Peyer's patch (tissue), 4 donors: ENCODE measurements around the gene KCNT1. TPM values are rescaled to one million over a fixed set of nuclear protein-coding genes. Genes with fewer than 3 reads are reported as not detected.

Experiments
- DNase-seq, 3 donors: peaks; one replicate each; pipeline ENCODE4 v3.0.0-alpha.2; 2017 to 2019
- H3K27ac ChIP-seq, 4 donors: fragments of 200-600 bp; sonication (generic); one replicate each; pipeline ENCODE4 v1.5.1; 2016 to 2019
- H3K27me3 ChIP-seq, 2 donors: fragments of 200-600 bp; sonication (generic); one replicate each; pipeline ENCODE4 v1.5.1; 2019
- H3K36me3 ChIP-seq, 3 donors: fragments of 200-600 bp; sonication (generic); one replicate each; pipeline ENCODE4 v1.5.1; 2016 to 2019
- H3K4me1 ChIP-seq, 4 donors: fragments of 200-600 bp; sonication (generic); one replicate each; pipeline ENCODE4 v1.5.1; 2016 to 2019
- H3K4me3 ChIP-seq, 4 donors: fragments of 200-600 bp; sonication (generic); 1 replicate in 3 of 4; 2 replicates in 1 of 4; pipeline ENCODE4 v1.5.1; 2016 to 2019; ENCODE audit warnings: mild to moderate bottlenecking in 1 of 4
- H3K9me3 ChIP-seq, 4 donors: fragments of 200-600 bp; sonication (generic); one replicate each; pipeline ENCODE4 v1.5.1; 2016 to 2019; ENCODE audit warnings: mild to moderate bottlenecking in 1 of 4
- POLR2A ChIP-seq, 2 donors: fragments of 450-650 bp; IDR thresholded peaks; one replicate each; pipeline ENCODE4 v1.5.1; 2017; ENCODE audit warnings: antibody characterized with exemption in 2 of 2, mild to moderate bottlenecking in 2 of 2, moderate library complexity in 2 of 2
- total RNA-seq, 4 donors: library from RNA; depleted of rRNA; stranded (reverse); fragments of >200 nt; gene quantifications; one replicate each; pipeline ENCODE4 v1.1.0, GENCODE V29; 2016
- TF ChIP-seq, protein P1 (sequence below), 6 experiments: fragments of 450-650 bp in 4 of 6; fragments of 200-600 bp in 2 of 6; sonication (generic) in 1 of 6; IDR thresholded peaks; one replicate each; pipeline ENCODE4 v1.5.1; 2017 to 2019; ENCODE audit warnings: antibody characterized with exemption in 6 of 6, mild to moderate bottlenecking in 3 of 6, moderate library complexity in 1 of 6

KCNT1 gene
- total RNA-seq, 4 donors from 2014 or later = 0.27 TPM; not detected in 3

DNA sequence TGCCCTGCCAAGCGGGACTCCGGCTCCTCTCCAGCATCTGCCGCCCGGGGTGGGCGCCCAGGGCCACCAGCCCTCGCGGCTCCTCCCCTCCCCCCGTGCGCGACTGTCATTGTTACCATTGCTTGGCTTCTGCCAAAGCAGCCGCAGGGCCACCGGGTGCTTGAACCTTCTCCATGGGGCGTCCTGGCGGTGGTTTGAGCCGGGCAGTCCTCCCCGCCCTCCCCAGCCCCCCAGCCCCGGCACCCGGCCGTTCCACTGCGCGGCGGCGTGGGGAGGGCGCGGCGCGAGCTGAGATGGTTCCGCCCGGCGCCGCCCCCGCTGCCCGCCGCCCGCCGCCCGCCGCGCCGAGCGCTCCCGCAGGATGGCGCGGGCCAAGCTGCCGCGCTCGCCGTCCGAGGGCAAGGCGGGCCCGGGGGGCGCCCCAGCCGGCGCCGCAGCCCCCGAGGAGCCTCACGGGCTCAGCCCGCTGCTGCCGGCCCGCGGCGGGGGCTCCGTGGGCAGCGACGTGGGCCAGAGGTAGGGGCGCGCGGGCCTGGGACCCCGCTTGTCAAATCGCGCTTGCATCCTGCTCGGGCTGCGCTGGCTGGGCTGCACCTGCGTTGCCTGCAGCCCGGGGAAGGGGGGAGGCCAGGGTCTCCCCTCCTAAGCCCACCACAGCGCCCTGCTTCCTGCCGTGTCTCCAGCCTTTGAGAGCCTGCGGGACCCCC, 34.4 kb downstream of the KCNT1 start:
- Histone ChIP-seq H3K36me3 (no peaks in the 10 kb centered on the region), H3K27me3 (no peaks in the 10 kb centered on the region), H3K4me1 (no peaks in the 10 kb centered on the region), H3K4me3 (no peak overlapping the region), H3K27ac (no peak overlapping the region), H3K9me3 (no peaks in the 10 kb centered on the region)
- no peak for TF ChIP-seq POLR2A (IDR thresholded peaks at IDR 0.05)
- TF ChIP-seq, protein P1, sequence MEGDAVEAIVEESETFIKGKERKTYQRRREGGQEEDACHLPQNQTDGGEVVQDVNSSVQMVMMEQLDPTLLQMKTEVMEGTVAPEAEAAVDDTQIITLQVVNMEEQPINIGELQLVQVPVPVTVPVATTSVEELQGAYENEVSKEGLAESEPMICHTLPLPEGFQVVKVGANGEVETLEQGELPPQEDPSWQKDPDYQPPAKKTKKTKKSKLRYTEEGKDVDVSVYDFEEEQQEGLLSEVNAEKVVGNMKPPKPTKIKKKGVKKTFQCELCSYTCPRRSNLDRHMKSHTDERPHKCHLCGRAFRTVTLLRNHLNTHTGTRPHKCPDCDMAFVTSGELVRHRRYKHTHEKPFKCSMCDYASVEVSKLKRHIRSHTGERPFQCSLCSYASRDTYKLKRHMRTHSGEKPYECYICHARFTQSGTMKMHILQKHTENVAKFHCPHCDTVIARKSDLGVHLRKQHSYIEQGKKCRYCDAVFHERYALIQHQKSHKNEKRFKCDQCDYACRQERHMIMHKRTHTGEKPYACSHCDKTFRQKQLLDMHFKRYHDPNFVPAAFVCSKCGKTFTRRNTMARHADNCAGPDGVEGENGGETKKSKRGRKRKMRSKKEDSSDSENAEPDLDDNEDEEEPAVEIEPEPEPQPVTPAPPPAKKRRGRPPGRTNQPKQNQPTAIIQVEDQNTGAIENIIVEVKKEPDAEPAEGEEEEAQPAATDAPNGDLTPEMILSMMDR (IDR thresholded peaks at IDR 0.05) = no peak
- DNase-seq = no peak

DNA sequence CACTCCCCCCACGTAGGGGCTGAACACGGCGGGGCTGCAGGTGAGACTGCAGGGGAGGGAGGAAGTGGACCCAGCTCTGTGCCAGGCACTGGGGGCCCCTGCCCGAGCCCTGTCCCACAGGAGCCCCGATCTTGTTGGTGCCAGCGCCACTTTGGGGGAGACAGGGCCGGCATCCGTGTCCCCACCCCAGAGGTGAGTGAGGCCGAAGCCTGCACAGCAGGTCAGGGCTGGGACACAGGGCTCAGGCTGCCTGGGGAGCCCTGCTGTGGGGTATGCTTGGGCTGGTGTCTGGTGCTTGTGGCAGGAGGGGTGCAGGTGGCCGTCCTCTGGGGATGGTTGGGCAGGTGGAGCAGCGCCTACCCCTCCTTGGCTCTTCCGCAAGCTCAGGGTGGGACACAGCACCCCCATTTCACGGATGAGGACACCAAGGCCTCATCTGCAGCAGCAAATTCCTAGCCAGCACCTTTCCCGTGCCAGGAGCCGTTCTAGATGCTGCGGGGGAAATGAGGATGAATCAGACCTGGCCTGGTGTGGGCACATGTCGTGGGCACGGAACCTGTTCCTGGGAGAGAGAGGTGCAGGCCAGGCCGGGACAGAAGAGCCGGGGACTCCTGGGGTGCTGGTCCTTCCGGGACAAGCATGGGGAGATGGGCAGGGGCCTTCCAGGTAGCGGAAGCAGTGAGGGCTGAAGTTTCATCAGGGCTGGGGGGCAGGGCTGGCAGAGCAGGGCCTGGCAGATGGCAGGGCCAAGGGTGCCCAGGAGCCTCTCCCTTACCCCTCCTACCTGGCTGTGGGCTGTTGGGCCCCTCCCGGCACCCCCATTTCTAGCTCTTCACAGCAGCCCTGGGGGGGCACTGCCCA, 35.2 kb downstream of the KCNT1 start:
- no peaks in the 10 kb centered on the region for H3K4me1 ChIP-seq
- H3K27me3 ChIP-seq = no peaks in the 10 kb centered on the region
- DNase-seq = no peak
- TF ChIP-seq POLR2A (IDR thresholded peaks at IDR 0.05) = no peak
- TF ChIP-seq, protein P1 (IDR thresholded peaks at IDR 0.05) = no peak
- H3K9me3 ChIP-seq = no peaks in the 10 kb centered on the region
- H3K27ac ChIP-seq = no peak overlapping the region
- H3K36me3 ChIP-seq = no peaks in the 10 kb centered on the region
- H3K4me3 ChIP-seq = no peak overlapping the region

DNA sequence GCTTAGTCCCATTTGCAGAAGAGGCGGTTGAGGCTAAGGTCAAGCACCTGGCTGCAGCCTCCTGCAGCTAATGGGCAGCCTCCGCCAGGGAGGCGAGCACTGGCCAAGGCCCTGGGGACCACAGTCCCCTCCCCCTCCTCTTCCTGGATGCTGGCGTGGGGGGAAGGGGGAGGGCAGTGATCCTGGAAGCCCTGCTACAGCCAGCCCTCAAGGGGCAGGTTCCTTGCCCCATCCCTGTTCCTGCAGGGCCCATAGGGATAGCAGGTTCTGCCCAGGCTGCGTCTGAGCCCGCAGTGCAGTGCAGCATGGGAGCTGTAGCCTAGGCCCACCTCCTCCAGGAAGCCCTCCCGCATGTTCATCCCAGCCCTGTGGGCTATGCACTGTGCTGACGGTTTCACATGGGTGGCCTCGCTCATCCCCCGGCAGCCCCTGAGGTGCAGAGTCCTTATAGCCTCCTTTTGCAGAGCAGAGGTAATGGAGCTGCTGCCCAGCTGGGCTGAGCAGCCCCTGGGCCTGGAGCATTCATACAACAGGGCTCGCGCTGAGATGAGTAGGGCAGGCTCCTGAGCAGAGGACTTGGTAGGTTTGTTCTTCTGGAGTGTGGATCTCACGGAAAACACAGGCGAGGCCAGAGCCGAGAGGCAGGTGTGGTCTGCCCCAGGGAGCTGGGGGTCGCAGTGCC, 36.0 kb downstream of the KCNT1 start:
- no peaks in the 10 kb centered on the region for H3K4me1 ChIP-seq
- H3K36me3 ChIP-seq = no peaks in the 10 kb centered on the region
- TF ChIP-seq, protein P1 (IDR thresholded peaks at IDR 0.05) = no peak
- no peak for TF ChIP-seq POLR2A (IDR thresholded peaks at IDR 0.05)
- H3K9me3 ChIP-seq = no peaks in the 10 kb centered on the region
- DNase-seq = no peak
- no peak overlapping the region for H3K4me3 ChIP-seq
- no peaks in the 10 kb centered on the region for H3K27me3 ChIP-seq
- no peak overlapping the region for H3K27ac ChIP-seq

DNA sequence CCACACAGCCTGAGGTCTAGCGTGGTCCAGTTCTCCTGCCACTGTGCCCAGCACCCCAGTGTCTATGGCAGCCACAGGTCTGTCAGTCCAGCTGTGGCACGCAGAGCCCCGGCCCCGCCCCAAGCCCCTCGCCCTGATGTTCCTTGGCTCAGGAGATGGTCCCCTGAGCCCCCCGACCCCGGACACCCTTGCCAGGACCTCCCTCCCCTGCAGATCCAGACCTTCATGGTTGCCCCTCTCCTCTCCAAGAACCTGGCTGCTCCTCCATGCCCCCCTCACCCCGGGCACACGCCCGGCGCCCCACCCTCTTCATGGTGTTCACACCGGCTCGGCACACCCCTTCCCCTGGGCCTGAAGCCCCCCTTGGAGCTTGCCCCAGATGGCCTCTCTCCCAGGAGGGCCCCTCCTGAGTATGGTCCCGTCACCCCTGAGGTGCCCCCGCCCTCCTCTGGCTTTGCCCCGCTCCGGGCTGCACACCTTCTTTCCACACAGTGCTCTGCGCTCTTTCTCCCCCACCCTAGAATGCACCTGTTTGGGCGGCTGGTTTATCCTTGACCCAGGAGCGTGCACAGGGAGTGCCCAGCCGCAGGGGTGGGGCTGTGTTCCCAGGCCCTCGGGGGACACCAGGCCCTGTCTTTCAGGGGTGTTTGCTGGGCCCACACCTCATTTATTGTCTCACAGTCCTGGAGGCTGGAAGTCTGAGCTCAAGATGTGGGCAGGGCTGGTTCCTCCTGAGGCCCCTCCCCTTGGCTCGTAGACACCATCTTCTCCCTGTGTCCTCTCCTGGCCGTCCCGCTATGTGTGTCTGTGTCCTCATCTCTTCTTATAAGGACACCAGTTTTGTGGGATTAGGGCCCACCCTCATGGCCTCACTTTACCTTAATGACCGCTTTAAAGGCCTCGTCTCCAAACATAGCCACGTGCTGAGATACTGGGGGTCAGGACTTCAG, 37.6 kb downstream of the KCNT1 start:
- Histone ChIP-seq H3K4me3 (no peak overlapping the region), H3K36me3 (no peaks in the 10 kb centered on the region), H3K4me1 (no peaks in the 10 kb centered on the region), H3K9me3 (no peaks in the 10 kb centered on the region), H3K27ac (no peak overlapping the region), H3K27me3 (no peaks in the 10 kb centered on the region)
- no peak for TF ChIP-seq POLR2A (IDR thresholded peaks at IDR 0.05)
- TF ChIP-seq, protein P1 (IDR thresholded peaks at IDR 0.05) = no peak
- DNase-seq = no peak
